GM18868 (cell line): Measurements from ENCODE around the gene SPO11.

Source experiments
- ATAC-seq: cut with Tn5 transposase; IDR thresholded peaks from one replicate; pipeline ENCODE4 v1.9.1; 2021; ENCODE audit warnings: mild to moderate bottlenecking, moderate library complexity; ENCODE audit not compliant: unreplicated experiment

The SPO11 gene

DNA sequence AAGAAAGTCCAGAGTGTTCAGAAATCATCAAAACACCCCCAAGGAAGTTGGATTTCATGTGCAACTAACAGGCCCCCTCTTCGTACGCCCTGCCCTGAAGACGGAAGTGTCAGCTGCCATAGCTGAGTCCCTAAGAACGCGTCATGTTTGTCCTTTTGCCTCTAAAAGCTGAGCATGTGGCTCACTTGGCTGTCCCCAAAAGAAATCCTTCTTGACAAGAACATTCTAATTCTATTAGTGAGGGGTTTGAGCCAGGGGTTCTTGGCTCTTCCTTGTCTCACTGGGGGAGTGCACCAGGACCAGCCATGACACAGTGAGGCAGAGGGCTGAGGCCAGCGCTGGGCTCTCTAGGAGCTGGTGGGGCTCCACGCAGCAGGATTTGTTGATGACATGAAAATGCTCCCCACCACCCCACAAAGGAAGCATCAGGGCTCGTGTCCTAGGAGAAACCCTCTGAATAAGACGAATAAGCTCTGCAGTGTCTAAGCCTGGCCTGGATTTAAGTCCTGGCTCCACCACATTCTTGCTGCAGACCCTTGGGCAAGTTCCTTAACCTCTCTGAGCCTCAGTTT, 20.0 kb upstream of the SPO11 start:
- ATAC-seq = no peak

DNA sequence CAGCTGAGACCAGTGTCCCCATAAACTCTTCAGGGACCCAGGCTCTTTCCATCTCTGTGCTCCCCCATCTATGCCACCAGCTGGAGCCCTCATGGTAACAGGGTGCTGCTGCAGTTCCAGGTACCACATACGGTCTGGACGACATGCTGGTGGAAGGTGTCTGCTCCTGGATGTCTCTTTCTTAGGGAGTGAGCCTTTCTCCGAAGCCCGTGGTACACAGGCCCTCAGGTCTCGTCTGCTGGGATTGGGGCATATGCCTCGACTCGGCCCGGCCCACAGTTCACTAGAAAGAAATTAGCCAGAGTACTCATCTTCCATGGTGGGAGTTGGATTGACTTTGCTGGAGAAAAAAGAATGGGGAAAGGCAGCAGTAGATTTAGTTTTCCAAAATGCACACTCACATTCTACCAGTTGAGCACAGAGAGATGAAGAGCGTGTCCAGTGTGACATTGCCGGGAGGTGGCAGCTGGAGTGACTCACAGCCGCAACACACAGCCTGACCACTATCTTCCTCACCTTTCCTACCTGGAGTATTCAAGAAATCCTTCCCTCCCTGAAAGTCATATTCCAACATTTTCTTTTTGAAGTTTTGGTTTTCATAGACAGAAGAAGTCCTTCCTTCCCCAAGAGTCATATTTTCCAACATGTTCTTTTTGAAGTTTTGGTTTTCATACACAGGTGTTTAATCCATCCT, 18.6 kb upstream of the SPO11 start:
- no peak for ATAC-seq

DNA sequence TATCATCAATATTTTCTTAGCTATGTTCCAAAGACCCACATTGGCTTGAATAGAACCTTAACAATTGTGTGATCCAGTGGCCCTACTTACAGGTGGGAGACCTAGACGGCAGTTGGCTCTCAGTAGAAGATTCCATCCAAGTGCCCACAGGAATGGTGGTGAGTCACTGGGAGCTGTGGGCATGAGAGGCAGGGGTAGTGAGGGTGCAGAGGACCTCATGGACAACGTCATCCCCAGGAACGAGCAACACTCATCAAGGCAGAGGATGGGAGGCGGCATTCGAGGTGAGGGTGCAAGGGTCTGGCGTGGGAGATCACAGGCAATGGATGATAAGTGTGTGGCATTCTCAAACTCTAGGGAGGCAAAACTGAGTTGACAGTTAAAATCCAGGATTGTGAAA, 17.5 kb upstream of the SPO11 start:
- ATAC-seq = no peak

DNA sequence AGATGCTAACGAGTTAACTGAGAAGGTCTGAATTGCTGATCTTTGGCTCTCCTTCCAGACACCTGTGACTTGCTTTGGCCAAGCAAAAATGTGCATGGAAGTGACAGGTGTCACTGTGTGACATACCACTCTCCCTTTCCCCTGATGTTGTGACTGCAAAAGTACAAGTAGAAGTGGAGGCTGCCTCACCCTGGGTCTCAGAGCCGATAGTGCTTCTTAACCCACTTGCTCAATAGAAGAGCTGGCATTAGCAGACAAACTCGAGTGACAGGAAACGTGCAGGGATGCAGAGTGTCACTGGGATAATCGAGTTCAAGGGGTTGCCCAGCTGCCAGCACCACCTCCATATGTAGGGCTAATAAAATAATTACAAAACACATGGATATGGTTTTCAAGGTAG, 16.4 kb upstream of the SPO11 start:
- ATAC-seq = no peak

DNA sequence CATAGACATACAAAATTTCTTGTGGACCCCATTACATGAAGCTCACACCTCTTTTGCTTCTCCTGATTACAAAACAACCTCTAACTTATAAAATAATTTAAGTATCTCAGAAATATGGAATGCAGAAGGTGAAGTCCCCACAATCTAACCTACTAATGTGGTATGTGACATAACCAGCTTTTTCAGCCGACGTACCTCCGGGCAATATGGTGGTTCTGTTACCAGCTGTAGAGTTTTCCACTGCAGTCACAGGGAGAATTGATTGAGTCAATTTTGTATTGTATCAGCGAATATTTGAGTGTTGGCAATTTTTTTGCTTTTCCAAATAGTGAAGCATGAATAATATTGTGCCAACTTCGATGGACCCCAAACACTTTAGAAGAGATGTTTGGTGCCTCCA, 15.7 kb upstream of the SPO11 start:
- no peak for ATAC-seq

DNA sequence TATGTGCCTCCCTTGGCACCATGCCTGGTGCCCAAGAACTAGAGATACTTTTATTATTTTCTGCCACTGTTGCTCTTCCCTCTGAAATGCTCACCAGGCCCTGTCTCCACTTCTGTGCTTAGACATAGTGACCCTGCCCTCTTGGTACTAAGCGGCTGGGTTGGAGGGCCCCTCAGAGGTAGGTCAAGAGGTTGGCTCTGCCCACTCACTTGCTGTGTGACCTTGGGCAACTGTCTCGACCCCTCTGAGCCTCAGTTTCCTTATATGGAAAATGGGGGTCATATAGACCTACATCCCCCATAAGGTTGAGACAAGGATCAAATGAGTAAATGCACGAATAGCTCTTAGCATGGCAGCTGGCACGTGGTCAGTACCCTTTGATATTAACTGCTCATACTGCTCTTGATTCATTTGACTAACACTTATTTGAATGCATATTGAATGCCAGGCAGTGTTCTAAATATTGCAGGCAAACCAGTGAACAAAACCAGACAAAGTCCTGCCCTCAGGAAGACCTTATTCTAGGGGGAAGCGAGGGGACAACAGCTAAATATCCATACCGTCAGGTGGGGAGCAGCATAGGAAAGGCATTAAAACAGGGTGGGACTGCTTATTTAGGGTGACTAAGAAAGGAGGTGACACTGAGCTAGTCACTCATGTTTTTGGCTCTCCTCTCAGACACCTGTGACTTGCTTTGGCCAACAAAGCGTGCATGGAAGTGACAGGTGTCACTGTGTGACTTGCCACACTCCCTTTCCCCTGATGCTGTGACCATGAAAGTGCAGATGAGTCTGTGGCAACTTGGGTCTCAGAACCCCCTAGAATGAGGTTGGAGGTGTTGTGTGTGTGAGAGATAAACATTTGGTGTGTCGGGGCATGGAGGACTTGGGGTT, 14.3 kb upstream of the SPO11 start:
- ATAC-seq = no peak

DNA sequence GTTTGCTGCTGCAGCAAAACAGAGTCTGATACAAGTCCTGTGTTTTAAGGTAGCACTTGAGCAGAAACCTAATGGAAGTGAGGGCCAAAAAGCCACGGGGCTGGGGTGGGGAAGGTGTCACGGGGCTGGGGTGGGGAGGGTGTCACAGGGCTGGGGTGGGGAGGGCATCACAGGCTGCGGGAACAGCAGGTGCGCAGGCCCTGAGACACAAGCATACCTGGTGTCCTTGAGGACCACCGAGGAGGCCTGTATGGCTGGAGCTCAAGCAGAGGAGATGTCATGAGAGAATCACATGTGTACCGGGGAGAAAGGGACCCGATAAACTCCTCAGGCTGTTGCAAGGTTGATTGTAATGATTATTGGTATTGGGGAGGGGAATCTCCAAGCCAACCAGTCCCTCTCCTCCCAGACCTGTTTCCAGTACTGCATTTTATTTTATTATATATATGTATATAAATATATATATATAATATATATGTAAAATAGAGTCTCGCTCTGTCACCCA, 13.6 kb upstream of the SPO11 start:
- ATAC-seq = no peak

DNA sequence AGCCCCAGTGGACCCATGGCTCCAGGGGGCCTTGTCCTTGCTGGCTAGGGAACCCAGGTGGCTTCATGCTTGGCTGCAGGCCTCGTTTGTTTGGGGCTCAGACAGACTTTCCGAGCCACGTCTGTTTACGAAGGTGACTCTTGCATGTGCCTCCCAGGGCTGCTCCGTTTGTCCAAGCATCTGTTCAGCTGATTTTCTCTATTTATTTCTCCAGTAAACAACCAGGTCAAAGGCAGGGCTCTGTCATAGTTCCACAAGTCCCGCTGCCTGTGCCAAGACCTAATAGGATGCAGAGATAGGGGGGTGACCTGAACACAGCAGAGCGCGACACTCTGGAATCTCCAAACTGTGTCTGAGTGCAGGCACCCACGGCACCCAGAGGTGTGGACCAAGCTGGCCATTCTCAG, 12.8 kb upstream of the SPO11 start:
- no peak for ATAC-seq

DNA sequence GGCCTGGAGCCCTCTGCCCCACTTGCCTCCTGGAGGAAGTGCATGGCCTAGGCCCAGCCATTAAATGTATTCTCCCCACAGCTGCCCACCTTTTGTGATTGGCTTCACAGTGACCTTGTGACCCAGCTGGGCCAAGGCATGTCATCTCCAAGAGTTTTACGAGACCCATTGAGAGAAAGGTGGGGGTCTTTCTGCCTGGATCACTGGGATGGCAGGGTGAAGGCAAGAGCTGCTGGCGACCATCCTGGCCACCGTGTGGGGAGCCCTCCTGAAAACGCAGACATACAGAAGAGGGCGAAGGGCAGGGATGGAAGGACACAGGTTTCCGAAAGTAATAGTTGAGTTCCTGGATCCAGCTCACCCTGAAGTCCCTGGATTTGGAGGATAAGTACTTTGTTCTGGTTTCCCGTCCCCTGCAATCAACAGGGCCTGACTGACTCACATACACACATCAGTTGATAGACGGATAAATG, 12.3 kb upstream of the SPO11 start:
- no peak for ATAC-seq

DNA sequence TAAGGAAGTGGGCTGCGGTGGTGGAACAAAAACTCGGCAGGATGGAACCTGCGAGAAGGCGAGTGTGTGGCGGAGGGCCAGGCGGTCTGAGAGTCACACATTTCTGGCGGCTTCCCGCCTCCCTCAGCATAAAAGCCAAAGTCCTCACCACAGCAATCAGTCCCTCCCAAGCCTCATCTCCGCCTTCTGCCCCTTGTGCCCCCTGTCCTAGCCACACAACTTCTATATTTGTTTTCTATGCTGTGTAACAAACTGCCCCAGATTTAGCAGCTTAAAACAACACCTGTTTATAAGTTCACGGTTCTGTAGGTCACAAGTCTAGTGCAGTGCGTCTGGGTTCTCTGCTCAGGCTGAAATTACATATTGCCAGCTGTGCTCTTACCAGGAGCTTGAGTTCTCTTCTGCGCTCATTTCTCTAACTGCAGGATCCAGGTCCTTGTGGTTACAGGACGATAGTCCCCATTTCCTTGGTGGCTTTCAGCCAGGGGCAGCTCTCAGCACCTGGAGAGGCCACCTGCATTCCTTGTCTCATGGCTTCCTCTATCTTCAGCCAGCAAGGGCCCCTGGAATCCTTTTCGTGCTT, 11.7 kb upstream of the SPO11 start:
- ATAC-seq = no peak

DNA sequence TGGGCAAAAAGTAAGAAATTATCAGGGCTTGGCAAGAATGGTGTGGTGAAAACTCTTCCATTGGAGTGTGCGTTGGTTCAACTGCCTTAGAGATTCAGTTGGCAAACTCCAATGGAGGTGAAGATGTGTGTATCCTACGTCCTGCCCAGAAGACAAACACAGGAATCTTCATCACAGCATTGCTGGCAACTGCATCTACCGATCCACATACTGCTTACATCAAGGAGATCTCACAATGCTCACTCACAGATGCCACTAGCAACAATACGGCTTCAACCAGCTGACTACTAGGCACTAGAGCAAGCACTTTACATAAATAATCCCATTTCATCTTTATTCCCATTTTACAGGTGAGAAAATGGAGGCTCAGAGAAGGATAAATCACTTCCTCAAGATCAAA, 10.0 kb upstream of the SPO11 start:
- no peak for ATAC-seq

DNA sequence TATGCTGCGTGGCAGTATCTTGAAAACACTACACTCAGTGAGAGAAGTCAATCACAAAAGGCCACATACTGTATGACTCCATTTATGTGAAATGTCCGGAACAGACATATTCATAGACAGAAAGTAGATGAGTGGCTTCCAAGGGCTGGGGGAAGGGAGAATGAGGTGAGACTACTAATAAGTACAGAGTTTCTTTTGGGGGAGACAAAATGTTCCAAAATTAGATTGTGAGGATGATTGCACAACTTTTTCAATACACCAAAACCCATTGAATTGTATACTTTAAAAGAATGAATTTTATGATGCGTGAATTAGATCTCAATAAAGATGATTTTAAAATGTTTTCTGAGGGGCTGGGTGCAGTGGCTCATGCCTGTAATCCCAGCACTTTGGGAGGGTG, 9.2 kb upstream of the SPO11 start:
- ATAC-seq = no peak

DNA sequence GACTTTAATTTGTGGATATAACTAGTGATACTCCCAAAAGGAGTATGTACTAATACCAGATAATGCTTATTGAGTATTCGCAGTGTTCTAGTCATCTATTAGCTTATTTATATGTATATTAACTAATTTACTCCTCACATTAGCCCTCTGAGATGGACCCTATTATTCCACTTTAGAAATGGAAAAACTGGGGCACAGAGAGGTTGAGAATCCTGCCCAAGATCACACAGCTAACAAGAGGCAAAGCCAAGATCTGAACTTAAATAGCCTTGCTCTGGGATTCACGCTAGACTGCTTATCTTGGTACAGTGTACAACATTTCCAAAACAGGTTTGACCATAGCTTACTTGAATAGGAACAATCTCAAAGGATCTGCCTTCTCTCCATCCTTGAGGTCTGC, 8.5 kb upstream of the SPO11 start:
- ATAC-seq = no peak

DNA sequence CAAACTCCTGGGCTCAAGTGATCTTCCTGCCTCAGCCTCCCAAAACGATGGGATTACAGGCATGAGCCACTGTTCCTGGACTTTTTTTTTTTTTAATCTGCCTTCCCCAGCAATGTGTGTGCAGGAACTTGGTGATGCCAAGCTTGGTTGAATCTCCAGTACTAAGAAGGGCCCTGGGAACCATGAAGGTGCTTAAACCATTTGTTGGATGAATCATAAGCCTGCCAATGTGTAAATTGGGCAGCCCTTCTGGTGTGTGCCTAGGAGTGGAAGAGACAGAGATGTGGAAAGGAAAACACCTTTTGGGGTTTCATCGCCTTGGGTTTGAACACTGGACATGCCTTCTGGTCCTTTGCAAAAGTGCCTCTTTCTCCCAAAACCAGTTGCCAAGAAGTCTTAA, 7.1 kb upstream of the SPO11 start:
- no peak for ATAC-seq

DNA sequence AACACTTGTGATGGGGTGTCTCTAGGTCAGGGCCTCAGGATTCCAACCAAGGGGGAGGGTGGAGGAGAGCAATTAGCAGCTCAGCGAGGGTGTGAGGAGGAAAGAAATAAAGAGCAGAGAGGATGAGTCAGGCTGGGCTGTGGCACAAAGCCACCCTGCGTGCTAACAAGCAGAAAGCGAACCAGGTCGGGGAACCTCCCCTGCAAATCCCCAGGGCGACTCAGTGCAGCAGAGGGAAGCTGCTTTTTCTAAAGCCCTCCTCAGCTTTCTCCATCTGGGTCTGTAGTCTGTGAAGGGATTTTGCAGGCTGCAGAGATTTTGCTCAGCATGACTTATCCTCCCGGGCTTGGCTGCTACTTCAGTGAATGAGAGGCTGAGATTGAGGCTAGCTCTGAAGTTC, 6.6 kb upstream of the SPO11 start:
- ATAC-seq = peak; percentile 82

DNA sequence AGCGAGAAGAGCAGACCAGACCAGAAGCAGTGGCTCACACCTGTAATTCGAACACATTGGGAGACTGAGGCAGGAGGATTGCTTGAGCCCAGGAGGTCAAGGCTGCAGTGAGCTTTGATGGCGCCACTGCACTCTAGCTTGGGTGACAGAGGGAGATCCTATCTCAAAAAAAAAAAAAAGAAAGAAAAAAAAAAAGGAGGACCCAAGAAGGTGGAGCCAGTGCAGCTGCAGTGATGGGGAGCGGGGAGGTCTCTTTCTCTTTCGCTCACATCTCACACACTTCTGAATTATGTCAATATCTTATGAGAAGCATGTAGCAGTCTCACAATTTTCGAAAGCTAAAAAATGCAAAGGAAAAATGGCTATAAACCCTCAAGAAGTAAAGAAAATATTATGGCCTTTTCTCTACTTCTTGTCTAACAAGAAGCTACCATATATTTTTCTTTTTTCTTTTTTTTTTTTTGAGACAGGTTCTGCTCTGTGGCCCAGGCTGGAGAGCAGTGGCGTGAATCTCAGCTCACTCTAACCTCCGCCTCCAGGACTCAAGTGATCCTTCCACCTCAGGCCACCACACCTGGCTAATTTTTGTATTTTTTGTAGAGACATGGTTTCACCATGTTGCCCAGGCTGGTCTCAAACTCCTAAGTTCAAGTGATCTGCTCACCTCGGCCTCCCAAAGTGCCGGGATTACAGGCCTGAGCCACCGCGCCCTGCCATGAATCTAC, 3.8 kb upstream of the SPO11 start:
- no peak for ATAC-seq

DNA sequence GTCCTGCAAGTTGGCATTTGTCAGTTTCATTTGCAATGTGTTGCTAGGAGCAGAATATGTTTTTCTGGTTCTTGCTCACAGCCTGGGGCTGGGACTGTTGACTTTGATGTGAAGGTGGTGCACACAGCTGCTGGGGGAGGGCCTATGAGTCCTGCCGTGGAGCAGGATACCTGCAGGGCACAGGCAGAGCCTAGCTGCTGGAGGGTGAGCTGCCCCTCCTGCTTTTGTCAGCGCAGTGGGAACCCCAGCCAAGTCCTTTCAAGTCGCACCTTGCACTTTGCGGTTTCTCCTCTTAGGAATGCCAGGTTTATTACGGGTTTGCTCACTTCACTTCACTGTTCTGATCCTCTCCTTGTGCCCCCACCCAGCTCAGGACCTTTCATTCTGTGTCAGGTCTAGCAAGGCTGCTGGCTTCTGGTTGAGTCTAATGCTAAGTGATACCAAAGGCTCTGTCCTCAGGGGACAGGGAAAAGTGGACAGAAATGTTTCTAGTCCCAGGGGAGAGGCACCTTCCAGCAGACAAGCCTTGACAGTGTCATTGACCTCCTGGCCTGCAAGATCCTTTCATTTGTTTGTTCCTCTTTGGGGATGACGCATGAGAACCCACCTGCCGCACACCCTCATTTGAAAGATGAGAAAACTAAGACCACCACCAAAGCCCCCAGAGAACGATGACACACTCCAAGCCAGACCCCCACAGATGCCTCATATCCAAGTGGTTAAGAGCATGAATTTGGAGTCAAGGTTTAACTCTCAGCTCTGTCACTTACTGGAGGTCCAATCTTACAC, 2.7 kb upstream of the SPO11 start:
- no peak for ATAC-seq

DNA sequence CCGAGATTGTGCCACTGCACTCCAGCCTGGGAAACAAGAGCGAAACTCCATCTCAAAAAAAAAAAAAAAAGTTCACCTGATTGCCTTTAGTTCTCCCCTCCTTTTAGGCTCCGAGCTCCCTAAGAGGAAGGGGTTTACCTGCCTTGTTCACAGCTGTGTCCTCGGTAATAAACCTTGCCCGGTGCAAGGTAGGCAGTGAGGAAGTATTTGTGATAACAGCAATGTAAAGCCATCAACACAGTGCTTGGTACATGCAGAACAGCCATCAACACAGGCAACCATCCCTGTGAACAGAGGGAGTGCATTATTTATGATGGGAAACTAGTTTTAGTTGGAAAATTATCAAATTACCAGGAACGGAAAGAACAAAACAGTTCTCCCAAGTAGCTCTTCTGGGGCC, 1.8 kb upstream of the SPO11 start:
- no peak for ATAC-seq

DNA sequence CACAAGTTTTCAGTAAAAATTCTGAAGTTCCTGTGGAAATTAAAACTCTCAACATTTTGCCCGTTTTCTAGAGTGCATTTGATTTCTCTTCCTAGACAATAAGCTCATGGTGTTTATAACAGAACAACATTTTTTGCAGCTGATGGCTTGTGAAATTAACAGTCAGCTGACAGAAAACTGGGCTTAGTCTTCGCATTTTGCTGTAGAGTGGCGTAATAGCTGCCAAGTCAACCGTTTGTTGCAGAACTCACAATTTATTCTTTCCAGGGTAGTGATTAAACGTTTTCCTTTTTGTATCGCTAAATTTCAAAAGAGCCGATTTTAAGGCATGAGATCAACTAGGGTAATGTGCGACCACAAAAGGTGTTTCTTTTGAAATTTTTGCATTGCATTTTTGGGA, 1.4 kb downstream of the SPO11 start:
- no peak for ATAC-seq
